Nephron progenitor cell (in vitro differentiated cells): ENCODE results near the gene MICB.

Experiments
- DNase-seq: peaks from one replicate; pipeline ENCODE4 v3.0.0; 2021
- H3K27ac Mint-ChIP-seq: 2 replicates; pipeline ENCODE4 v1.8.0; 2021; ENCODE audit warnings: mild to moderate bottlenecking, moderate library complexity, mixed read lengths
- H3K27me3 Mint-ChIP-seq: 2 replicates; pipeline ENCODE4 v1.8.0; 2021; ENCODE audit warnings: mild to moderate bottlenecking, low read depth, mixed read lengths; ENCODE audit not compliant: poor library complexity
- H3K36me3 Mint-ChIP-seq: 2 replicates; pipeline ENCODE4 v1.8.0; 2021; ENCODE audit warnings: low read depth, mixed read lengths
- H3K4me1 Mint-ChIP-seq: 2 replicates; pipeline ENCODE4 v1.8.0; 2021; ENCODE audit warnings: mixed read lengths
- H3K4me3 Mint-ChIP-seq: 2 replicates; pipeline ENCODE4 v1.8.0; 2021; ENCODE audit warnings: mild to moderate bottlenecking, moderate library complexity, mixed read lengths
- H3K9me3 Mint-ChIP-seq: 2 replicates; pipeline ENCODE4 v1.8.0; 2021; ENCODE audit warnings: mild to moderate bottlenecking, moderate library complexity, mixed read lengths
- TF ChIP-seq, protein P1 (sequence below): fragments of 200-600 bp; sonication (generic); IDR thresholded peaks from 2 replicates; pipeline ENCODE4 v1.5.0; 2021; ENCODE audit warnings: antibody characterized with exemption

Gene MICB

GRCh38 chr6:31532644-31533454, 34.9 kb downstream of the MICB start:
- Mint-ChIP-seq H3K9me3 (no peaks in the 10 kb centered on the region), H3K27me3 (no peaks in the 10 kb centered on the region), H3K27ac (no peak overlapping the region), H3K4me1 (peaks cover 58% of the 10 kb centered on the region), H3K4me3 (no peak overlapping the region), H3K36me3 (peaks cover 74% of the 10 kb centered on the region)
- TF ChIP-seq, protein P1, sequence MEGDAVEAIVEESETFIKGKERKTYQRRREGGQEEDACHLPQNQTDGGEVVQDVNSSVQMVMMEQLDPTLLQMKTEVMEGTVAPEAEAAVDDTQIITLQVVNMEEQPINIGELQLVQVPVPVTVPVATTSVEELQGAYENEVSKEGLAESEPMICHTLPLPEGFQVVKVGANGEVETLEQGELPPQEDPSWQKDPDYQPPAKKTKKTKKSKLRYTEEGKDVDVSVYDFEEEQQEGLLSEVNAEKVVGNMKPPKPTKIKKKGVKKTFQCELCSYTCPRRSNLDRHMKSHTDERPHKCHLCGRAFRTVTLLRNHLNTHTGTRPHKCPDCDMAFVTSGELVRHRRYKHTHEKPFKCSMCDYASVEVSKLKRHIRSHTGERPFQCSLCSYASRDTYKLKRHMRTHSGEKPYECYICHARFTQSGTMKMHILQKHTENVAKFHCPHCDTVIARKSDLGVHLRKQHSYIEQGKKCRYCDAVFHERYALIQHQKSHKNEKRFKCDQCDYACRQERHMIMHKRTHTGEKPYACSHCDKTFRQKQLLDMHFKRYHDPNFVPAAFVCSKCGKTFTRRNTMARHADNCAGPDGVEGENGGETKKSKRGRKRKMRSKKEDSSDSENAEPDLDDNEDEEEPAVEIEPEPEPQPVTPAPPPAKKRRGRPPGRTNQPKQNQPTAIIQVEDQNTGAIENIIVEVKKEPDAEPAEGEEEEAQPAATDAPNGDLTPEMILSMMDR = no peak
- no peak for DNase-seq

GRCh38 chr6:31533455-31533841, 35.5 kb downstream of the MICB start:
- no peak for DNase-seq
- Mint-ChIP-seq H3K9me3 (no peaks in the 10 kb centered on the region), H3K27ac (no peak overlapping the region), H3K4me3 (no peak overlapping the region), H3K4me1 (peaks cover 58% of the 10 kb centered on the region), H3K27me3 (no peaks in the 10 kb centered on the region), H3K36me3 (peaks cover 80% of the 10 kb centered on the region)
- TF ChIP-seq, protein P1 = no peak

- Mint-ChIP-seq H3K36me3 (peaks cover 85% of the 10 kb centered on the region), H3K27ac (peak overlapping the region; percentile 89), H3K9me3 (no peaks in the 10 kb centered on the region), H3K27me3 (no peaks in the 10 kb centered on the region), H3K4me1 (peaks cover 58% of the 10 kb centered on the region), H3K4me3 (no peak overlapping the region)
- TF ChIP-seq, protein P1 = no peak
- no peak for DNase-seq
These were observed 36.1 kb downstream of the MICB start for GRCh38 chr6:31534011-31534410.

- Mint-ChIP-seq H3K27ac (no peak overlapping the region), H3K4me1 (peaks cover 62% of the 10 kb centered on the region), H3K4me3 (no peak overlapping the region), H3K9me3 (no peaks in the 10 kb centered on the region), H3K36me3 (peaks cover 90% of the 10 kb centered on the region), H3K27me3 (no peaks in the 10 kb centered on the region)
- TF ChIP-seq, protein P1 = no peak
- DNase-seq = no peak
These were observed 36.6 kb downstream of the MICB start for GRCh38 chr6:31534521-31535040.

GRCh38 chr6:31535538-31536324, 37.8 kb downstream of the MICB start:
- H3K36me3 Mint-ChIP-seq = peaks cover 90% of the 10 kb centered on the region
- no peak overlapping the region for H3K27ac Mint-ChIP-seq
- H3K9me3 Mint-ChIP-seq = no peaks in the 10 kb centered on the region
- H3K4me3 Mint-ChIP-seq = no peak overlapping the region
- peaks cover 61% of the 10 kb centered on the region for H3K4me1 Mint-ChIP-seq
- TF ChIP-seq, protein P1 = no peak
- H3K27me3 Mint-ChIP-seq = no peaks in the 10 kb centered on the region
- DNase-seq = no peak
